C4-2B (cell line): ENCODE results near the gene SYCE3.

Source experiments
- ZFX ChIP-seq: fragments of 450-650 bp; IDR thresholded peaks from 2 replicates; pipeline ENCODE4 v1.6.1; 2017
- TF ChIP-seq, protein P1 (sequence below): fragments of 450-650 bp; conservative IDR thresholded peaks from 2 replicates; pipeline ENCODE4 v1.5.1; 2017; ENCODE audit warnings: mild to moderate bottlenecking

DNA sequence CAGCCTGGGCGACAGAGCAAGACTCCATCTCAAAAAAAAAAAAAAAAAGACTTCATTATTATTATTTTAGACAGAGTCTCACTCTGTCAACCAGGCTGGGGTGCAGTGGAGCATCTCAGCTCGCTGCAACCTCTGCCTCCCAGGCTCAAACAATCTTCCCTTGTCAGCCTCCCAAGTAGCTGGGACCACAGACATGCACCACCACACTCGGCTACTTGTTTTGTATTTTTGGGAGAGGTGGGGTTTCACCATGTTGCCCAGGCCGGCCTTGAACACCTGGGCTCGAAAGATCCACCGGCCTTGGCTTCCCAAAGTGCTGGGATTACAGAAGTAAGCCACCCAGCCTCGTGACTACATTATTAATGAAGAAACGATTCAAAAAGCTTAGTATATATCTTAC, 27.6 kb downstream of the SYCE3 start:
- TF ChIP-seq, protein P1, sequence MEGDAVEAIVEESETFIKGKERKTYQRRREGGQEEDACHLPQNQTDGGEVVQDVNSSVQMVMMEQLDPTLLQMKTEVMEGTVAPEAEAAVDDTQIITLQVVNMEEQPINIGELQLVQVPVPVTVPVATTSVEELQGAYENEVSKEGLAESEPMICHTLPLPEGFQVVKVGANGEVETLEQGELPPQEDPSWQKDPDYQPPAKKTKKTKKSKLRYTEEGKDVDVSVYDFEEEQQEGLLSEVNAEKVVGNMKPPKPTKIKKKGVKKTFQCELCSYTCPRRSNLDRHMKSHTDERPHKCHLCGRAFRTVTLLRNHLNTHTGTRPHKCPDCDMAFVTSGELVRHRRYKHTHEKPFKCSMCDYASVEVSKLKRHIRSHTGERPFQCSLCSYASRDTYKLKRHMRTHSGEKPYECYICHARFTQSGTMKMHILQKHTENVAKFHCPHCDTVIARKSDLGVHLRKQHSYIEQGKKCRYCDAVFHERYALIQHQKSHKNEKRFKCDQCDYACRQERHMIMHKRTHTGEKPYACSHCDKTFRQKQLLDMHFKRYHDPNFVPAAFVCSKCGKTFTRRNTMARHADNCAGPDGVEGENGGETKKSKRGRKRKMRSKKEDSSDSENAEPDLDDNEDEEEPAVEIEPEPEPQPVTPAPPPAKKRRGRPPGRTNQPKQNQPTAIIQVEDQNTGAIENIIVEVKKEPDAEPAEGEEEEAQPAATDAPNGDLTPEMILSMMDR, result no peak
- TF ChIP-seq ZFX, result no peak
